WTC11 (cell line): ENCODE data around the gene PATL2. TPM values are rescaled to one million over a fixed set of nuclear protein-coding genes. Genes with fewer than 3 reads are reported as not detected.

Experiments
- ARID4B ChIP-seq: sonication (generic); formaldehyde crosslinking; IDR thresholded peaks from 2 replicates; pipeline ENCODE4 v1.8.0; 2023; ENCODE audit warnings: missing genetic modification reagents, mild to moderate bottlenecking, borderline replicate concordance
- ATF6 ChIP-seq: sonication (generic); formaldehyde crosslinking; IDR thresholded peaks from 2 replicates; pipeline ENCODE4 v1.8.1; 2023; ENCODE audit warnings: mild to moderate bottlenecking, missing genetic modification reagents
- CREB1 ChIP-seq: sonication (generic); formaldehyde crosslinking; IDR thresholded peaks from 2 replicates; pipeline ENCODE4 v1.8.0; 2023; ENCODE audit warnings: mild to moderate bottlenecking, missing genetic modification reagents
- CREM ChIP-seq: sonication (generic); formaldehyde crosslinking; IDR thresholded peaks from 2 replicates; pipeline ENCODE4 v1.8.1; 2022; ENCODE audit warnings: mild to moderate bottlenecking, missing genetic modification reagents, moderate library complexity
- ESRRA ChIP-seq: sonication (generic); formaldehyde crosslinking; IDR thresholded peaks from 2 replicates; pipeline ENCODE4 v1.8.1; 2022; ENCODE audit warnings: mild to moderate bottlenecking, missing genetic modification reagents, borderline replicate concordance
- FOXJ3 ChIP-seq: sonication (generic); formaldehyde crosslinking; IDR thresholded peaks from 2 replicates; pipeline ENCODE4 v1.9.0; 2021; ENCODE audit warnings: missing genetic modification reagents, mild to moderate bottlenecking, borderline replicate concordance
- FOXP1 ChIP-seq: sonication (generic); formaldehyde crosslinking; IDR thresholded peaks from 2 replicates; pipeline ENCODE4 v1.8.0; 2022; ENCODE audit warnings: missing genetic modification reagents, mild to moderate bottlenecking, moderate library complexity, borderline replicate concordance
- GRHL2 ChIP-seq: fragments of 250-450 bp; sonication (Bioruptor Pico); IDR thresholded peaks from 2 replicates; pipeline ENCODE4 v1.8.0; 2022; ENCODE audit warnings: mild to moderate bottlenecking, moderate library complexity; ENCODE audit not compliant: insufficient replicate concordance, severe bottlenecking
- IRF2 ChIP-seq: sonication (generic); formaldehyde crosslinking; IDR thresholded peaks from 2 replicates; pipeline ENCODE4 v1.8.0; 2022; ENCODE audit warnings: low read depth, missing genetic modification reagents, borderline replicate concordance
- JAZF1 ChIP-seq: fragments of 250-450 bp; sonication (Bioruptor Pico); IDR thresholded peaks from 2 replicates; pipeline ENCODE4 v1.9.0; 2021; ENCODE audit warnings: moderate library complexity, mild to moderate bottlenecking, inconsistent platforms
- NFYB ChIP-seq: sonication (generic); formaldehyde crosslinking; conservative IDR thresholded peaks from 2 replicates; pipeline ENCODE4 v1.8.0; 2022; ENCODE audit warnings: low read depth, missing genetic modification reagents
- PRDM15 ChIP-seq: sonication (generic); formaldehyde crosslinking; IDR thresholded peaks from 2 replicates; pipeline ENCODE4 v1.8.0; 2022; ENCODE audit warnings: missing genetic modification reagents
- SOX15 ChIP-seq: fragments of 250-450 bp; sonication (Bioruptor Pico); IDR thresholded peaks from 2 replicates; pipeline ENCODE4 v1.9.0; 2021; ENCODE audit warnings: mild to moderate bottlenecking
- TEAD4 ChIP-seq: sonication (generic); formaldehyde crosslinking; IDR thresholded peaks from 2 replicates; pipeline ENCODE4 v1.8.0; 2022; ENCODE audit warnings: mild to moderate bottlenecking, missing genetic modification reagents
- ZNF263 ChIP-seq: sonication (generic); formaldehyde crosslinking; IDR thresholded peaks from 2 replicates; pipeline ENCODE4 v1.8.1; 2022; ENCODE audit warnings: low read depth, mild to moderate bottlenecking, moderate library complexity, missing genetic modification reagents
- ZNF281 ChIP-seq: sonication (generic); formaldehyde crosslinking; IDR thresholded peaks from 2 replicates; pipeline ENCODE4 v1.8.0; 2023; ENCODE audit warnings: mild to moderate bottlenecking, missing genetic modification reagents
- ZNF317 ChIP-seq: sonication (generic); formaldehyde crosslinking; IDR thresholded peaks from 2 replicates; pipeline ENCODE4 v1.8.1; 2023; ENCODE audit warnings: low read depth, mild to moderate bottlenecking, moderate library complexity, missing genetic modification reagents, borderline replicate concordance
- ZNF671 ChIP-seq: fragments of 250-450 bp; sonication (Bioruptor Pico); IDR thresholded peaks from 2 replicates; pipeline ENCODE4 v1.8.0; 2021; ENCODE audit warnings: mild to moderate bottlenecking
- total RNA-seq: library from RNA; stranded (reverse); gene quantifications from 3 replicates; pipeline ENCODE4 v1.2.3, GENCODE V29; 2021
- TF ChIP-seq, protein P1 (sequence below): sonication (generic); formaldehyde crosslinking; IDR thresholded peaks from 2 replicates; pipeline ENCODE4 v1.8.1; 2022; ENCODE audit warnings: low read depth, mild to moderate bottlenecking, moderate library complexity, missing genetic modification reagents, borderline replicate concordance
- TF ChIP-seq, protein P2 (sequence below): fragments of 250-450 bp; sonication (Bioruptor Pico); IDR thresholded peaks from 2 replicates; pipeline ENCODE4 v2.1.2; 2022; ENCODE audit warnings: mild to moderate bottlenecking, moderate library complexity
- TF ChIP-seq, protein P3 (sequence below): sonication (generic); formaldehyde crosslinking; IDR thresholded peaks from 2 replicates; pipeline ENCODE4 v1.8.1; 2023; ENCODE audit warnings: mild to moderate bottlenecking, missing genetic modification reagents, moderate library complexity

PATL2 gene
- total RNA-seq, 1 experiment from 2014 or later = 0.59 TPM

DNA sequence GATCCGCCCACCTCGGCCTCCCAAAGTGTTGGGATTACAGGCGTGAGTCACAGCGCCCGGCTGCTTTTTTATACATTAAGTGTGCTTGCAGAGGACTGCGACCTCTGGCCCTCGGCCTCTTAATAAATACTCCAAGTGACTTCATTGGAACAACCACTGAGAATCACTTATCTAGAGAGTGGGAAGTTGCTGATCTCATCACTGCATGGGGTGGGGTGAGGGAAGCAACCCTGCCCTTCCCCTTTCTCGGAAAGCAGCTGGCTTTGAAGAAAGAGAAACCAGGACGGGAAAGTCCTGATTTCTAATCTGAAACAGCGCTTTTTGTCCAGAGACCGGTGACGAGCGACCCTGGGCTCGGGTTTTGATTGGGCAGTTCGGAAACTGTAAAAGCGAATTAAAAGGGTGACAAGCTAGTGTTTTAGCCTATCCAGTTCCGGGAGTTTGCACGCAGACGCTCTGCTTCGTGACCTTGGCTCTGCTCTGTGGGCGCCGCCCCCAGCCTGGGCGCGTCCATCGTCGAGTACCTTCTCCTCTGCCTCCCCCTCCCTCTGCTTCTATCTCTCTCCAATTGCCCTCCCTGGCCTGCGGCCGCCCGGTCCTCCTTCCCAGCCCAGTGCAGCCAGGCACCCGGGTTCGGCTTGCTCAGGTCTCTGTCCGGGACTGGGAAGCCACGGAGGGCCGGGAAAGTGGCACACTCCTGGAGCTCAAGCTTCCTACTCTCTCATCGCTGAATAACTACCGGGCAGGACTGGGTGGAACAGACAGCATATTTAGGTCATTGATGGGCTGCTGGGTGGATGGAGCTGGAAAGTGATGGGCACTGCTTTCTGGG lies 17.7 kb upstream of the PATL2 start (continued):
- TF ChIP-seq PRDM15 (CRISPR knock-in tag) = no peak
- TF ChIP-seq JAZF1 (CRISPR knock-in tag) = no peak
- no peak for TF ChIP-seq GRHL2
- TF ChIP-seq ATF6 (CRISPR knock-in tag) = no peak
- TF ChIP-seq ZNF671 = no peak
- TF ChIP-seq TEAD4 (CRISPR knock-in tag) = no peak
- peak; percentile 60; the same call in 1 of the 2 replicates for TF ChIP-seq ARID4B (CRISPR knock-in tag)
- no peak; the same call in 1 of the 2 replicates for TF ChIP-seq NFYB
- TF ChIP-seq SOX15 (CRISPR knock-in tag) = no peak
- TF ChIP-seq, protein P1, sequence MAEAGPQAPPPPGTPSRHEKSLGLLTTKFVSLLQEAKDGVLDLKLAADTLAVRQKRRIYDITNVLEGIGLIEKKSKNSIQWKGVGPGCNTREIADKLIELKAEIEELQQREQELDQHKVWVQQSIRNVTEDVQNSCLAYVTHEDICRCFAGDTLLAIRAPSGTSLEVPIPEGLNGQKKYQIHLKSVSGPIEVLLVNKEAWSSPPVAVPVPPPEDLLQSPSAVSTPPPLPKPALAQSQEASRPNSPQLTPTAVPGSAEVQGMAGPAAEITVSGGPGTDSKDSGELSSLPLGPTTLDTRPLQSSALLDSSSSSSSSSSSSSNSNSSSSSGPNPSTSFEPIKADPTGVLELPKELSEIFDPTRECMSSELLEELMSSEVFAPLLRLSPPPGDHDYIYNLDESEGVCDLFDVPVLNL (CRISPR knock-in tag) = no peak
- TF ChIP-seq, protein P2, sequence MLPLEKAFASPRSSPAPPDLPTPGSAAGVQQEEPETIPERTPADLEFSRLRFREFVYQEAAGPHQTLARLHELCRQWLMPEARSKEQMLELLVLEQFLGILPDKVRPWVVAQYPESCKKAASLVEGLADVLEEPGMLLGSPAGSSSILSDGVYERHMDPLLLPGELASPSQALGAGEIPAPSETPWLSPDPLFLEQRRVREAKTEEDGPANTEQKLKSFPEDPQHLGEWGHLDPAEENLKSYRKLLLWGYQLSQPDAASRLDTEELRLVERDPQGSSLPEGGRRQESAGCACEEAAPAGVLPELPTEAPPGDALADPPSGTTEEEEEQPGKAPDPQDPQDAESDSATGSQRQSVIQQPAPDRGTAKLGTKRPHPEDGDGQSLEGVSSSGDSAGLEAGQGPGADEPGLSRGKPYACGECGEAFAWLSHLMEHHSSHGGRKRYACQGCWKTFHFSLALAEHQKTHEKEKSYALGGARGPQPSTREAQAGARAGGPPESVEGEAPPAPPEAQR (CRISPR knock-in tag) = no peak
- TF ChIP-seq ZNF317 = no peak
- peak; percentile 70; the same call in 1 of the 2 replicates for TF ChIP-seq CREM (CRISPR knock-in tag)
- TF ChIP-seq ZNF281 (CRISPR knock-in tag) = no peak
- no peak for TF ChIP-seq CREB1 (CRISPR knock-in tag)
- no peak for TF ChIP-seq ESRRA (CRISPR knock-in tag)
- peak; percentile 16; the same call in 1 of the 2 replicates for TF ChIP-seq FOXP1 (CRISPR knock-in tag)
- TF ChIP-seq ZNF263 (CRISPR knock-in tag) = no peak
- TF ChIP-seq FOXJ3 (CRISPR knock-in tag) = no peak
- TF ChIP-seq IRF2 = no peak
- TF ChIP-seq, protein P3, sequence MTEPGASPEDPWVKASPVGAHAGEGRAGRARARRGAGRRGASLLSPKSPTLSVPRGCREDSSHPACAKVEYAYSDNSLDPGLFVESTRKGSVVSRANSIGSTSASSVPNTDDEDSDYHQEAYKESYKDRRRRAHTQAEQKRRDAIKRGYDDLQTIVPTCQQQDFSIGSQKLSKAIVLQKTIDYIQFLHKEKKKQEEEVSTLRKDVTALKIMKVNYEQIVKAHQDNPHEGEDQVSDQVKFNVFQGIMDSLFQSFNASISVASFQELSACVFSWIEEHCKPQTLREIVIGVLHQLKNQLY (CRISPR knock-in tag) = no peak
